Osteocyte (in vitro differentiated cells): ENCODE data around the gene SUCLG2. TPM values are rescaled to one million over a fixed set of nuclear protein-coding genes. Genes with fewer than 3 reads are reported as not detected.

Experiments used
- DNase-seq: peaks from one replicate; pipeline ENCODE4 v3.0.0; 2021; ENCODE audit warnings: mixed read lengths; ENCODE audit not compliant: unreplicated experiment; ENCODE audit errors: extremely low spot score
- H3K27ac Mint-ChIP-seq: one replicate; pipeline ENCODE4 v1.8.0; 2021; ENCODE audit warnings: mild to moderate bottlenecking, mixed read lengths; ENCODE audit not compliant: unreplicated experiment
- H3K27me3 Mint-ChIP-seq: one replicate; pipeline ENCODE4 v1.8.0; 2021; ENCODE audit warnings: mixed read lengths; ENCODE audit not compliant: unreplicated experiment
- H3K36me3 Mint-ChIP-seq: one replicate; pipeline ENCODE4 v1.8.0; 2021; ENCODE audit warnings: mixed read lengths; ENCODE audit not compliant: unreplicated experiment
- H3K4me1 Mint-ChIP-seq: one replicate; pipeline ENCODE4 v1.8.0; 2021; ENCODE audit warnings: mixed read lengths; ENCODE audit not compliant: unreplicated experiment
- H3K4me3 Mint-ChIP-seq: one replicate; pipeline ENCODE4 v1.8.0; 2021; ENCODE audit warnings: mild to moderate bottlenecking, moderate library complexity, mixed read lengths; ENCODE audit not compliant: unreplicated experiment
- H3K9me3 Mint-ChIP-seq: one replicate; pipeline ENCODE4 v1.8.0; 2021; ENCODE audit warnings: mixed read lengths; ENCODE audit not compliant: unreplicated experiment
- CTCF ChIP-seq: fragments of 200-600 bp; sonication (generic); IDR thresholded peaks from 2 replicates; pipeline ENCODE4 v1.5.0; 2021; ENCODE audit warnings: antibody characterized with exemption, mild to moderate bottlenecking, moderate library complexity
- total RNA-seq: library from RNA; stranded (reverse); gene quantifications from 2 replicates; pipeline ENCODE4 v1.2.1, GENCODE V29; 2021

SUCLG2 gene
- total RNA-seq, 1 donor from 2014 or later = 32.1 TPM

- Mint-ChIP-seq H3K27ac (no peak overlapping the region), H3K36me3 (peaks cover 12% of the 10 kb centered on the region), H3K9me3 (no peaks in the 10 kb centered on the region), H3K4me1 (peaks cover 16% of the 10 kb centered on the region), H3K27me3 (no peaks in the 10 kb centered on the region), H3K4me3 (no peak overlapping the region)
- DNase-seq = no peak
- no peak for TF ChIP-seq CTCF
Observed at GRCh38 chr3:67478423-67478822, 176.0 kb downstream of the SUCLG2 start.

- TF ChIP-seq CTCF = no peak
- Mint-ChIP-seq H3K4me3 (no peak overlapping the region), H3K36me3 (peaks cover 8% of the 10 kb centered on the region), H3K9me3 (no peaks in the 10 kb centered on the region), H3K4me1 (peaks cover 11% of the 10 kb centered on the region), H3K27me3 (no peaks in the 10 kb centered on the region), H3K27ac (no peak overlapping the region)
- DNase-seq = no peak
Observed at GRCh38 chr3:67474311-67474710, 180.1 kb downstream of the SUCLG2 start.

- Mint-ChIP-seq H3K4me3 (no peak overlapping the region), H3K36me3 (peaks cover 8% of the 10 kb centered on the region), H3K4me1 (no peaks in the 10 kb centered on the region), H3K27ac (no peak overlapping the region), H3K27me3 (no peaks in the 10 kb centered on the region), H3K9me3 (no peaks in the 10 kb centered on the region)
- DNase-seq = no peak
- no peak for TF ChIP-seq CTCF
Observed at GRCh38 chr3:67472674-67473201, 181.7 kb downstream of the SUCLG2 start.

- no peak for DNase-seq
- Mint-ChIP-seq H3K27ac (no peak overlapping the region), H3K36me3 (no peaks in the 10 kb centered on the region), H3K9me3 (no peaks in the 10 kb centered on the region), H3K4me3 (no peak overlapping the region), H3K27me3 (no peaks in the 10 kb centered on the region), H3K4me1 (no peaks in the 10 kb centered on the region)
- TF ChIP-seq CTCF = no peak
Observed at GRCh38 chr3:67470207-67470606, 184.2 kb downstream of the SUCLG2 start.

GRCh38 chr3:67468511-67468910, 185.9 kb downstream of the SUCLG2 start:
- H3K36me3 Mint-ChIP-seq = no peaks in the 10 kb centered on the region
- peaks cover 3% of the 10 kb centered on the region for H3K4me1 Mint-ChIP-seq
- no peak overlapping the region for H3K4me3 Mint-ChIP-seq
- no peaks in the 10 kb centered on the region for H3K9me3 Mint-ChIP-seq
- H3K27me3 Mint-ChIP-seq = no peaks in the 10 kb centered on the region
- no peak overlapping the region for H3K27ac Mint-ChIP-seq
- TF ChIP-seq CTCF = no peak
- no peak for DNase-seq
